Cerebellar cortex (tissue), 1 donor: ENCODE data around the gene CYTH1.

Experiments
- DNase-seq: peaks from one replicate; pipeline ENCODE4 v3.0.0-alpha.2; 2015; ENCODE audit warnings: low spot score

Gene CYTH1

DNA sequence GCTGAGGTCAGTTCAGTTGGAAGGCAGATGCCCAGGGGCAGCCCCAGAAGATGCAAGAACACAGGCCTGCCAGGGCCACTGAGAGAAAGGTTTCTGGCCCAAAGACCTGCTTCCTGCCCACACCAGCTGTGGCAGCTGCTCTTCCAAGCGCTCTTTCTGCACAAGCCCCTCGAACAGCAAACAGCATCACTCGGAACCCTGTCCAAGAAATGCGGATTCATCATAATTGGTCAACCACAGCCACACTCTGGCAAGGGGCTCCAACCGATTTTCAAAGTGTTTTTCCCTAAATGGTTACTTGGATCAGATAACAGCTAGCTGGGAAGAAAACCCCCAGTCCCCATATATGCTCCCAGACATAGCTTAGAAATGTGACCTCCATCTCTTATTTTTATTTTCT lies 133.8 kb downstream of the CYTH1 start:
- no peak for DNase-seq

- DNase-seq: no peak
Measured at GRCh38 chr17:78647032-78647431, 135.0 kb downstream of the CYTH1 start.

- no peak for DNase-seq
Measured at GRCh38 chr17:78645421-78646295, 136.4 kb downstream of the CYTH1 start.

DNA sequence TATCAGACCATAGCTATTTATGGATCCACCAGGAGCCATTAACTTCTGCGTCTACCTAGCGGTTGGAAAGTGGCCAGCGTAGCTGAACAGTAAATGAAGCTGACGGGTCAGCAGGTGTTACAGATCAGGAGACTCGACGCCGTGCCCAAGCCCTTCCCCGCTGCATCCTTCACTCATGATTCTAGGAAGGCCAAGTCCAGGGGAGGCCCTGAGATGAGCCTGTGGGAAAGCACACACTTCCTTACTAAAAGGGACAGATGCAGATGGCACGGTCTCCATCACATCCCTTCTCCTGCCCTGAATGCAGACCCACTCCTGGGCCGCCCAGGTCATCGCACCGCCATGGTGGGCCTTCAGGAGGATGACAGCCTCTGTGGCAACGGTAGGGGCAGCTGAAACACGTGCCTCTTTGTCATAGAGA lies 137.1 kb downstream of the CYTH1 start:
- no peak for DNase-seq

DNA sequence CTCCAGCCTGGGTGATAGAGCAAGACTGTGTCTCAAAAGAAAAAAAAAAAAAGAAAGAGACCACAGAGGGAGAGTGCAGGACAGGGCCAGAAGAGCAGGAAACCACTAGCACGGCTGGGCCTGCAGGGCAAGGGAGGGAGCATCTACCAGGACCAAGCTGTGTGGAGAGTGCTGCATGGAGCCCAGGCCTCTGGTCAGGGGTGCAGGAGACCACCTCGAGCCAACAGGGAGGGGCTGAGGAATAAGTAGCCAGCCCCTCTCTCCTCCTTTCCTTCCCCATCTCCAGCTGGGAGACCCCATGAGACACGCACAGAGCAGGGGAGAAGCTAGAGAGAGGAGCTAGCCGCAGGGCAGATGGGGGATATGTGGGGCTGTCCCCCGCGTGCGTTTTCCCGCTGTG lies 137.8 kb downstream of the CYTH1 start:
- no peak for DNase-seq

DNA sequence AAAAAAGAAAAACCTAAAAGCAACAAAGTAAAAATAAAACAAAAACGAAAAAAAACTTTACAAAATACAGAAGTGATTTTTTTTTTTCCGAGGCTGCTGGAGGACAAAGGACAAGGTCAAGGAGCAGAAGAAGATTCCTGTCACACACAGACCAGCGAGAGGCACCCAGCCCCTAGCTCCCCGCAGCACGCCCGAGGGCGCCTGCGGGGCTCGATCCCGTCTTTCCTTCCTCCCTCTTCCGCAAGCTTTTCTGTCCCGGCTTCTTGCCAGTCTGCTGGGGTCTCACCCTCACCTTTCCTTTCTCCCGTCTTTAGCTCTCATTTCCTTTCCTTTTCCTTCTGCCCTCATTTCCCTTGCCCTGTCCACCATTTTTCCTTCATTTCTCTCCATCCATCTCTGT lies 138.7 kb downstream of the CYTH1 start:
- DNase-seq: no peak

- no peak for DNase-seq
Measured at GRCh38 chr17:78642707-78643106, 139.4 kb downstream of the CYTH1 start.

DNA sequence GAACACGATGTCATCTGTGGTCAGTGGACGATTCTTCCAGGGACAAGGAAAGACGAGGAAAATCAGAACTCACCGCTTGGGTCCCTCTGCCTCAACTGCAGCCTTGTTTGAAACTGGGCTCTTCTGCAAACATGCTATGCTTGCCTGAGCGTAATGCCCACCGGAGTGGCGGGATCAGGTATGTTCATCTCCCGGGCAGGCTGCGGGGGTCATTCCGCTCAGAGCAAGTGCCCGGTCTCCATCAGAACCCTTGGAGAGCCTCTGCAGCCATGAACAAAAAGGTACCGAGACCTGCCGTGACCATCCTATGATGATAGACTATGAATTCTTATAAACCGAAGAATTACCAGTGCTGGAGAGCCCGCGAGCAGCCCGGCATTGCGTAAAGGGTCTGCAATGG lies 140.4 kb downstream of the CYTH1 start:
- no peak for DNase-seq

DNA sequence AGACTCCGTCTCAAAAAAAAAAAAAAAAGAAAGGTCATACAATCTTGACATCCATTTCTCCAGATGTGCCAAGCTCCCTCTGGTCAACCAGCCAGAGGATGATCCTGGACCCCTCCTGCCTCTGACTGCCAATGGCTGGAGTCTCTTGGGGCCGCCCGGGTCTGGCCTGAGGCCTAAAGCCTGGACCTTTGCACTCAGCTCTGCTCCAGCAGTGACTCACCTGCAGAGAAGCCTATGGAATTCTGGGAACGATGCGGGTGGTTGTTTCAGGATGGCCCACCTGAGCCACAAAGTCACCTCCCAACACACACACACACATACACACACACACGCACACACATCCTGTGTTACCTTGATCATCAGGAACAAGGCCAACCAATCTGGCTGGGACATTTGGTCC lies 140.8 kb downstream of the CYTH1 start:
- no peak for DNase-seq

DNA sequence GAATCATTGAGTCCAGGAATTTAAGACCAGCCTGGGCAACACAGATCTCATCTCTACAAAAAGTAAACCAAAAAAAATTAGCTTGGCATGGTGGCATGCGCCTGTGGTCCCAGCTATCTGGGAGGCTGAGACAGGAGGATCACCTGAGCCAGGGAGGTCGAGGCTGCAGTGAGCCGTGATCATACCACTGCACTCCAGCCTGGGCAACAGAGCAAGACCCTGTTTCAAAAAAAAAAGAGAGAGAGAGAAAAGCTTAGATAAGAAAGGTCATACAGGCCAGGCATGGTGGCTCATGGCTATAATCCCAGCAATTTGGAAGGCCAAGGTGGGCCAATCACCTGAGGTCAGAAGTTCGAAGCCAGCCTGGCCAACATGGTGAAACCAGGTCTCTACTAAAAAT lies 141.4 kb downstream of the CYTH1 start:
- no peak for DNase-seq

GRCh38 chr17:78637643-78638420 lies 144.2 kb downstream of the CYTH1 start:
- DNase-seq: no peak

GRCh38 chr17:78637146-78637545 lies 144.9 kb downstream of the CYTH1 start:
- no peak for DNase-seq

- no peak for DNase-seq
Measured at GRCh38 chr17:78634154-78634553, 147.9 kb downstream of the CYTH1 start.

DNA sequence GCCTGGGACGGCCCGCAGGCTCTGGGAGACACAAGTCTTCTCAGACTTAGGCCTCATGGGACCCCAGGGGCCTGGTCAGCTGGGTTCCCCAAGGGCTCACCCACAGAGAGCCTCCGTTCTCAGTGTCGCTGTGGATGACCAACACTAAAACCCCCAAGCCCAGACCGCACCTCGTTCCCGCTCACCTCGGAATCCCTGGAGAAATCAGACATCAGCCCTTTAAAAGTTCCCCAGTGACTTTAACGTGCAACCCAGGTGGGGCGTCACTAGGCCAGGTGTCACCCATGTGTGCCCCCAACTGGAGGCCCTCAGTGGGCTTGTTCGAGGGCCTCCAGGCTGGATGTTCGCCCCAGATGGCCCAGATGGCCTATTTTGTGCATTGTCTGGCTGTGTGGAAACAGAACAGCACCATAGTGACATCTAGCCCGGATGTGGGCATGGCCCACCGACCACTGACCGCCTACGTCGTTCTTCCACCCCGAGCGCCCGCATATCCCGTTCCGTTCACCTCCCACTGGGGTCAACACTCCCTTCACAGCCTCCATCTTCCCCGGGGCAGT lies 152.6 kb downstream of the CYTH1 start:
- no peak for DNase-seq

- no peak for DNase-seq
Measured at GRCh38 chr17:78628547-78629435, 153.3 kb downstream of the CYTH1 start.

DNA sequence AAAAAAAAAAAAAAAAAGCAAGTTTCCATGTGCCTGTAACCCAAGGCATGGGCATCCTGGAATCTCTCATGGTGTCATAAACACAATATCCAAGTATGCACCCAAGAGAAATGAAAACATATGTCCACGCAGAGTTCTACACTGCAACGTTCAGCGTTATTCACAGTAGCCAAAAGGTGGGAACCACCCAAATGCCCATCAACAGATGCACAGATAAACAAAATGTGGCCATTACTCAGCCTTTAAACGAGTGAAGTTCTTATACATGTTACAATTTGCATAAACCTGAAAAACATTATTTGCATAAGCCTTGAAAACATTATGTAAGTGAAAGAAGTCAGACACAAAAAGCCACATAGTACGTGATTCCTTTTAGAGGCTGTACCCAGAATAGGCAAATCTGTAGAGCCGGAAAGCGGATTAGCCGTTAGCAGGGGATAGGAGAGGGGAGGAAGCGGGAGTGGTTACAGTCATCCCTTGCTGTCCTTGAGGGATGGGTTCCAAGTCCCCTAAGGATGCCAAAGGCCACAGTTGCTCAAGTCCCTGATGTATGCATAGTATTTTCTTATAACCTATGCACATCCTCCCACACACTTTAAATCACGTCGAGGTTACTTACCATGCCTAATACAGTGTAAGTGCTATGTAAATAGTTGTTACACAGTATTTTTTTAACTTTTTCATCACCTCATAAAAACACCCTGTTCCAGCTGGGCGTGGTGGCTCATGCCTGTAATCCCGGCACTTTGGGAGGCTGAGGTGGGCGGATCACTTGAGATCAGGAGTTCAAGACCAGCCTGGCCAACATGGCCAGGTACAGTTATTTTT lies 157.5 kb downstream of the CYTH1 start:
- DNase-seq: no peak
